OCI-LY7 (cell line): Measurements from ENCODE around the gene S100A2. TPM values are rescaled to one million over a fixed set of nuclear protein-coding genes. Genes with fewer than 3 reads are reported as not detected.

ENCODE experiments used
- BruUV-seq: library from RNA; stranded (reverse); fragments of 400-500 nt; replicated peaks from 2 replicates; lab custom pipeline; 2021; lab: Mats Ljungman, UMichigan
- CTCF ChIA-PET: fragments of 300-600 bp; sonication (Branson Sonifier 250); formaldehyde crosslinking; loops from one replicate; lab custom pipeline; 2022; ENCODE audit warnings: antibody characterized with exemption; ENCODE audit not compliant: unreplicated experiment; lab: Charles Lee
- POLR2A ChIA-PET: fragments of 300-600 bp; sonication (Branson Sonifier 250); formaldehyde crosslinking; loops from one replicate; lab custom pipeline; 2022; ENCODE audit warnings: antibody characterized with exemption; lab: Charles Lee
- DNase-seq: peaks from one replicate; pipeline ENCODE4 v3.0.0-alpha.2; 2015; ENCODE audit warnings: low spot score
- H2AFZ ChIP-seq: fragments of 200-600 bp; sonication (generic), shearing (Covaris generic); 2 replicates; pipeline ENCODE4 v1.6.1; 2014; ENCODE audit warnings: mild to moderate bottlenecking, antibody characterized with exemption, low read length, moderate library complexity
- H3K27ac ChIP-seq: fragments of 200-600 bp; sonication (generic); 2 replicates; pipeline ENCODE4 v1.5.1; 2014; ENCODE audit warnings: mixed run types, low read depth, mild to moderate bottlenecking, moderate library complexity, low read length, inconsistent platforms; ENCODE audit not compliant: poor library complexity, severe bottlenecking
- H3K36me3 ChIP-seq: fragments of 200-600 bp; sonication (generic); 2 replicates; pipeline ENCODE4 v1.6.1; 2014; ENCODE audit warnings: mild to moderate bottlenecking, antibody characterized with exemption, low read length, moderate library complexity, mixed read lengths; ENCODE audit not compliant: insufficient read depth
- H3K4me1 ChIP-seq: fragments of 200-600 bp; sonication (generic); 2 replicates; pipeline ENCODE4 v1.5.1; 2014; ENCODE audit warnings: mild to moderate bottlenecking, low read length; ENCODE audit not compliant: insufficient read depth, poor library complexity, severe bottlenecking
- H3K4me2 ChIP-seq: fragments of 200-600 bp; sonication (generic); 2 replicates; pipeline ENCODE4 v1.6.1; 2014; ENCODE audit warnings: mild to moderate bottlenecking, low read length
- H3K4me3 ChIP-seq: fragments of 200-600 bp; sonication (generic); 2 replicates; pipeline ENCODE4 v1.5.1; 2014; ENCODE audit warnings: mild to moderate bottlenecking, low read depth, low read length; ENCODE audit not compliant: poor library complexity, severe bottlenecking
- H3K79me2 ChIP-seq: fragments of 200-600 bp; sonication (generic); 2 replicates; pipeline ENCODE4 v1.6.1; 2016; ENCODE audit warnings: low read depth, mild to moderate bottlenecking, low read length, moderate library complexity, mixed read lengths; ENCODE audit not compliant: insufficient read depth
- H3K9me2 ChIP-seq: fragments of 200-600 bp; sonication (generic); 2 replicates; pipeline ENCODE4 v1.6.1; 2016; ENCODE audit warnings: mild to moderate bottlenecking, low read length, mixed read lengths; ENCODE audit not compliant: insufficient read depth
- H3K9me3 ChIP-seq: fragments of 200-600 bp; sonication (generic); 2 replicates; pipeline ENCODE4 v1.6.1; 2014; ENCODE audit warnings: mild to moderate bottlenecking, mixed run types, low read length, mixed read lengths
- H4K20me1 ChIP-seq: fragments of 200-600 bp; sonication (generic); 2 replicates; pipeline ENCODE4 v1.6.1; 2014; ENCODE audit warnings: mild to moderate bottlenecking, antibody characterized with exemption, low read length, moderate library complexity, mixed read lengths; ENCODE audit not compliant: insufficient read depth
- CTCF ChIP-seq: fragments of 200-600 bp; sonication (generic); conservative IDR thresholded peaks from 2 replicates; pipeline ENCODE4 v1.5.1; 2014; ENCODE audit warnings: mild to moderate bottlenecking, antibody characterized with exemption, low read length, moderate library complexity, mixed read lengths
- EZH2phosphoT487 ChIP-seq: fragments of 200-600 bp; sonication (generic); IDR thresholded peaks from 2 replicates; pipeline ENCODE4 v1.6.1; 2018; ENCODE audit warnings: low read depth, borderline replicate concordance, mild to moderate bottlenecking, mixed run types, antibody characterized with exemption, low read length, moderate library complexity, mixed read lengths
- intact Hi-C: fragments of 100-400 bp; cut with micrococcal nuclease; formaldehyde crosslinking; loops from one replicate; pipeline ENCODE4 v1.10.0; 2022; ENCODE audit not compliant: unreplicated experiment
- total RNA-seq, 2 experiments: library from RNA; depleted of rRNA in 1 of 2; stranded (reverse); fragments of >200 nt in 1 of 2; shearing (Covaris generic) in 1 of 2; gene quantifications; 2 replicates each; pipeline ENCODE4 v1.2.3, GENCODE V29; 2014 to 2022

The S100A2 gene
- total RNA-seq, 2 experiments from 2014 or later, result 1.4 TPM; not detected in 1

DNA sequence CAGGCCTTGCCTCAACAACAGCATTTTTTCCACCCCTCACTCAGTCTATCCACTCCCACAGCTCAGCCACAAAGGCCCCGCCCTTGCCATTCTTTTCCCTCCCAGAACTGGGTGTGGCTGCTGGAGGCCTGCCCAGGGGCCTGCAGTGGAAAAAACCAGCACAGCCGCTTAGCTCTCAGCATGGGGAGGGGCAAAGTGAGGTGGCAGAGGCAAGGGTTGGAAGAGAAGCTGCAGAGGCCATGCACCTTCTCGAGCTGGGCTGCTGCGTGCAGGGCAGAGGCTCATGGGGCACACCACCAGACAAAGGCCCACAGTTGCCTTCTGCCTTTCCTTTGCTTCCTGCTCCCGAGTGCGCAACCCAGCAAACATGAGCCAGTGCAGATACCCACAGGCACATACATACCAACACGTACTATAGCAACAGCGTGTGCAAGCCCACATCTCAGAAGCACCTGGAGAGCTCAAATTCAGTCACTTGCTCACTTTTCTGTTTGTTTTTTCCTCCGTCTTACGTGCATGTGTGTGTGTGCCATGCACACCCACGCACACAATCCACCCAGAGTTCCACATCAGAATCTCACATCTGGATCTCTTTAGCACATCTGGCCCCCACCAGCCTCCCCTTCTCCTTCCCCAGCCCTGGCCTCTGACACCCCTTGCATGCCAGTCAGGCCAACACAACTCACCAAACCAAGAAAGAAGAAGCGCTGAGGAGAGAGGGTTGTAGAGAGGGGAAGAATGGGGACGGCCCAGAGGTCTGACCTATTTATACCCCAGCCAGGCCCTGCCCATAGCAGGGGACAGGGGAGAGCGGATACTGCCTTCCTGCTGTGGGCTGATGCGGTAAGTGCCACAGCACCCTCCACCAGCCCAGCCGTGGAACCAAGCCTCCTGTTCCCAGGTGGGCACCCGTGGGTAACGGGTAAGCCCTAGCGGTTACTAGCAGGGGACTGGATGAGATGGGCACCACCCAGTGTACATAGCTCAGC, 20.3 kb downstream of the S100A2 start, which contains the start of gene S100A4:
Gene S100A4 (minus strand): TSS at position 740 of the 989 bp plus-strand sequence. CDS start 1,012 bp downstream, outside the sequence.
- H3K4me1 ChIP-seq, result peaks cover 16% of the 10 kb centered on the region
- peak within 1 kb of the TSS; percentile 19 for H3K4me3 ChIP-seq

GRCh38 chr1:153544453-153545066, 21.1 kb downstream of the S100A2 start:
- TF ChIP-seq CTCF (no peak), EZH2phosphoT487 (no peak)
- H2AFZ ChIP-seq, result peak overlapping the region; percentile 80
- H3K4me1 ChIP-seq, result peaks cover 16% of the 10 kb centered on the region
- no peaks in the 10 kb centered on the region for H3K79me2 ChIP-seq
- H3K9me2 ChIP-seq, result no peaks in the 10 kb centered on the region
- H3K36me3 ChIP-seq, result no peaks in the 10 kb centered on the region
- no TSS peak for BruUV-seq
- no peak overlapping the region for H3K4me3 ChIP-seq
- intact Hi-C loops, result no loop called here
- no peak for DNase-seq
- no peaks in the 10 kb centered on the region for H4K20me1 ChIP-seq
- H3K4me2 ChIP-seq, result peak overlapping the region; percentile 51; the same call in 1 of the 2 replicates
- POLR2A ChIA-PET, result no interaction called here
- CTCF ChIA-PET, result no interaction called here
- H3K9me3 ChIP-seq, result no peaks in the 10 kb centered on the region
- no peak overlapping the region for H3K27ac ChIP-seq

More for the DNA sequence above, 20.3 kb downstream of the S100A2 start, which contains the start of gene S100A4:
- Histone ChIP-seq H3K27ac (no peak within 1 kb of the TSS), H3K36me3 (no peaks in the 10 kb centered on the region), H3K9me2 (no peaks in the 10 kb centered on the region), H3K9me3 (no peaks in the 10 kb centered on the region), H4K20me1 (no peaks in the 10 kb centered on the region), H3K79me2 (no peaks in the 10 kb centered on the region), H2AFZ (peak within 1 kb of the TSS; percentile 80), H3K4me2 (peak within 1 kb of the TSS; percentile 51)
- no TSS peak for BruUV-seq
- peak; percentile 73 for DNase-seq
- ChIA-PET CTCF (no interaction called here), POLR2A (interaction anchor here (0.6 kb wide), 1 partner anchor 175 kb away, joined by 3 read pairs; no protein-coding TSS in a partner anchor)
- TF ChIP-seq EZH2phosphoT487, result no peak
- intact Hi-C loops, result no loop called here

GRCh38 chr1:153543736-153544135, 21.9 kb downstream of the S100A2 start:
- Histone ChIP-seq H3K4me3 (no peak overlapping the region), H3K4me2 (no peak overlapping the region), H3K79me2 (no peaks in the 10 kb centered on the region), H3K9me2 (no peaks in the 10 kb centered on the region), H2AFZ (no peak overlapping the region), H3K4me1 (peaks cover 16% of the 10 kb centered on the region), H3K27ac (no peak overlapping the region), H3K9me3 (no peaks in the 10 kb centered on the region), H3K36me3 (no peaks in the 10 kb centered on the region), H4K20me1 (no peaks in the 10 kb centered on the region)
- BruUV-seq, result no TSS peak
- POLR2A ChIA-PET, result no interaction called here
- no peak for TF ChIP-seq CTCF
- no peak for TF ChIP-seq EZH2phosphoT487
- CTCF ChIA-PET, result no interaction called here
- DNase-seq, result no peak
- intact Hi-C loops, result no loop called here
